SK-N-SH (cell line): ENCODE data around the gene IQGAP1. TPM values are rescaled to one million over a fixed set of nuclear protein-coding genes. Genes with fewer than 3 reads are reported as not detected.

ENCODE experiments used
- CTCF ChIA-PET: fragments of 300-600, 350-600 bp; formaldehyde crosslinking; extraction: SDS; loops from one replicate; lab custom pipeline; 2021; lab: Yijun Ruan, JAX
- POLR2A ChIA-PET: fragments of 350-600 bp; sonication (Branson Sonifier 250); formaldehyde crosslinking; extraction: SDS; loops from one replicate; lab custom pipeline; 2020; ENCODE audit warnings: antibody characterized with exemption, inconsistent platforms; lab: Yijun Ruan, JAX
- DNase-seq: peaks from one replicate; pipeline ENCODE4 v3.0.0; 2012
- H2AFZ ChIP-seq: fragments of 200-600 bp; sonication (generic); 2 replicates; pipeline ENCODE4 v1.8.1; 2016; ENCODE audit warnings: antibody characterized with exemption, mild to moderate bottlenecking, low read depth
- H3F3A ChIP-seq: fragments of 200-600 bp; sonication (generic); replicated peaks from 2 replicates; pipeline ENCODE3; 2016; ENCODE audit warnings: antibody characterized with exemption, mild to moderate bottlenecking; ENCODE audit not compliant: insufficient read depth
- H3K27ac ChIP-seq, 2 experiments: fragments of 200-500 bp in 1 of 2; fragments of 200-600 bp in 1 of 2; sonication (Bioruptor generic) in 1 of 2; sonication (generic), shearing (Covaris generic) in 1 of 2; 2 replicates each; pipeline versions ENCODE4 v1.5.1 to v1.6.1; 2014 to 2016; ENCODE audit warnings: low read depth in 2 of 2, inconsistent platforms in 1 of 2, low read length in 1 of 2, mild to moderate bottlenecking in 1 of 2, mixed read lengths in 1 of 2
- H3K27me3 ChIP-seq: fragments of 200-600 bp; sonication (generic), shearing (Covaris generic); 2 replicates; pipeline ENCODE4 v1.6.1; 2016; ENCODE audit warnings: mixed run types; ENCODE audit not compliant: insufficient read depth
- H3K36me3 ChIP-seq, 2 experiments: fragments of 200-500 bp in 1 of 2; fragments of 200-600 bp in 1 of 2; sonication (Bioruptor generic) in 1 of 2; sonication (generic) in 1 of 2; replicated peaks in 1 of 2; 2 replicates each; pipeline versions ENCODE3 to v1.5.1; 2014 to 2016; ENCODE audit warnings: low read length in 1 of 2, mild to moderate bottlenecking in 1 of 2; ENCODE audit not compliant: insufficient read depth in 2 of 2, control insufficient read depth in 1 of 2
- H3K4me1 ChIP-seq, 2 experiments: fragments of 200-500 bp in 1 of 2; fragments of 200-600 bp in 1 of 2; sonication (Bioruptor generic) in 1 of 2; sonication (generic), shearing (Covaris generic) in 1 of 2; 2 replicates each; pipeline versions ENCODE4 v1.5.1 to v1.6.1; 2014 to 2016; ENCODE audit warnings: low read depth in 1 of 2, low read length in 1 of 2, mixed run types in 1 of 2; ENCODE audit not compliant: insufficient read depth in 2 of 2, control insufficient read depth in 1 of 2
- H3K4me2 ChIP-seq: fragments of 200-600 bp; sonication (generic), shearing (Covaris generic); 2 replicates; pipeline ENCODE4 v1.6.1; 2017; ENCODE audit warnings: mixed run types
- H3K4me3 ChIP-seq, 2 experiments: fragments of 200-500 bp in 1 of 2; fragments of 200-600 bp in 1 of 2; sonication (Bioruptor generic) in 1 of 2; sonication (generic), shearing (Covaris generic) in 1 of 2; 2 replicates each; pipeline versions ENCODE4 v1.5.1 to v1.8.1; 2014 to 2016; ENCODE audit warnings: low read depth in 2 of 2, inconsistent platforms in 1 of 2, low read length in 1 of 2, mild to moderate bottlenecking in 1 of 2, mixed read lengths in 1 of 2, moderate library complexity in 1 of 2
- H3K79me2 ChIP-seq: fragments of 200-600 bp; sonication (generic); 2 replicates; pipeline ENCODE4 v1.8.1; 2017; ENCODE audit warnings: mild to moderate bottlenecking; ENCODE audit not compliant: insufficient read depth
- H3K9ac ChIP-seq: fragments of 200-600 bp; sonication (generic); 2 replicates; pipeline ENCODE4 v1.6.1; 2017; ENCODE audit warnings: mixed run types
- H3K9me2 ChIP-seq: fragments of 200-600 bp; sonication (generic); 2 replicates; pipeline ENCODE4 v1.6.1; 2017; ENCODE audit warnings: mixed run types
- H3K9me3 ChIP-seq: fragments of 200-600 bp; sonication (generic); 2 replicates; pipeline ENCODE4 v1.6.1; 2017; ENCODE audit warnings: mixed run types, mild to moderate bottlenecking, moderate library complexity
- H4K20me1 ChIP-seq: fragments of 200-600 bp; sonication (generic); 2 replicates; pipeline ENCODE4 v1.6.1; 2017; ENCODE audit warnings: mild to moderate bottlenecking, mixed run types; ENCODE audit not compliant: insufficient read depth
- CTCF ChIP-seq: fragments of 200-600 bp; sonication (generic); IDR thresholded peaks from 2 replicates; pipeline ENCODE4 v1.6.1; 2017; ENCODE audit warnings: antibody characterized with exemption, mild to moderate bottlenecking, moderate library complexity
- ELF1 ChIP-seq: IDR thresholded peaks from 2 replicates; pipeline ENCODE4 v1.4.0; 2012
- EP300 ChIP-seq, 2 experiments: IDR thresholded peaks; 2 replicates each; pipeline versions ENCODE4 v1.4.0 to v1.6.1; 2012; ENCODE audit warnings: borderline replicate concordance in 1 of 2, low read depth in 1 of 2, low read length in 1 of 2
- EZH2phosphoT487 ChIP-seq: fragments of 200-600 bp; sonication (generic); IDR thresholded peaks from 2 replicates; pipeline ENCODE4 v1.6.1; 2017; ENCODE audit warnings: low read depth, mixed run types, mild to moderate bottlenecking, antibody characterized with exemption, moderate library complexity, borderline replicate concordance
- FOXM1 ChIP-seq: IDR thresholded peaks from 2 replicates; pipeline ENCODE4 v1.4.0; 2012; ENCODE audit warnings: low read depth, mild to moderate bottlenecking
- MEF2A ChIP-seq: IDR thresholded peaks from 2 replicates; pipeline ENCODE4 v1.4.0; 2012; ENCODE audit warnings: low read depth, borderline replicate concordance
- MXI1 ChIP-seq: IDR thresholded peaks from 2 replicates; pipeline ENCODE4 v1.6.1; 2012; ENCODE audit warnings: mild to moderate bottlenecking, low read depth, low read length, improper control_type of control experiment
- NFIC ChIP-seq: IDR thresholded peaks from 2 replicates; pipeline ENCODE4 v1.4.0; 2012; ENCODE audit warnings: borderline replicate concordance
- NRF1 ChIP-seq: IDR thresholded peaks from 2 replicates; pipeline ENCODE4 v1.6.1; 2012; ENCODE audit warnings: low read depth, mild to moderate bottlenecking, low read length
- PBX3 ChIP-seq: IDR thresholded peaks from 2 replicates; pipeline ENCODE4; 2012
- RCOR1 ChIP-seq: fragments of 150-350 bp; IDR thresholded peaks from 2 replicates; pipeline ENCODE4 v1.6.1; 2017; ENCODE audit warnings: antibody characterized with exemption, low read length
- RXRA ChIP-seq: IDR thresholded peaks from 2 replicates; pipeline ENCODE4 v1.4.0; 2012; ENCODE audit warnings: low read depth, mild to moderate bottlenecking, borderline replicate concordance
- SIN3A ChIP-seq: IDR thresholded peaks from 2 replicates; pipeline ENCODE4 v1.6.1; 2012; ENCODE audit warnings: low read depth, mild to moderate bottlenecking, low read length, moderate library complexity, borderline replicate concordance
- TAF1 ChIP-seq: IDR thresholded peaks from 2 replicates; pipeline ENCODE4 v1.6.1; 2012; ENCODE audit warnings: low read depth, mild to moderate bottlenecking, low read length, moderate library complexity, borderline replicate concordance
- TCF12 ChIP-seq: IDR thresholded peaks from 2 replicates; pipeline ENCODE4 v1.4.0; 2012
- USF1 ChIP-seq: IDR thresholded peaks from 2 replicates; pipeline ENCODE4 v1.4.0; 2012; ENCODE audit warnings: low read depth, borderline replicate concordance
- YY1 ChIP-seq: IDR thresholded peaks from 2 replicates; pipeline ENCODE4 v1.4.0; 2012; ENCODE audit warnings: low read depth, mild to moderate bottlenecking
- WGBS: methylation state at CpG from one replicate; pipeline ENCODE4 v1.1.6; 2017; ENCODE audit warnings: low lambda C conversion rate; 5-methylcytosine and 5-hydroxymethylcytosine counted together
- polyA plus RNA-seq, 3 experiments: library from polyadenylated mRNA; depleted of rRNA; stranded (reverse); fragments of >200 nt; gene quantifications; 2 replicates each; pipeline ENCODE4 v1.2.3, GENCODE V29; 2012

The IQGAP1 gene
- polyA plus RNA-seq, 1 of the 3 experiments (the other 2 are of a cell fraction): 56.5 TPM

- Histone ChIP-seq H3K4me2 (no peak overlapping the region), H3K9ac (no peak overlapping the region), H3K36me3 (peaks cover 0 to 24% of the 10 kb centered on the region in 2 experiments), H2AFZ (no peak overlapping the region), H3K27ac (no peak overlapping the region), H3K4me1 (peaks cover under 1 to 51% of the 10 kb centered on the region in 2 experiments), H3K9me3 (no peaks in the 10 kb centered on the region), H3K79me2 (peaks cover 100% of the 10 kb centered on the region), H3K9me2 (no peaks in the 10 kb centered on the region), H4K20me1 (peaks cover 56% of the 10 kb centered on the region)
- WGBS: 82% methylated on average over 3 of the region's 3 CpGs
- ChIA-PET CTCF (interaction anchor here (0.8 to 1.5 kb wide), 4 partner anchors 10 to 183 kb away, joined by 3 to 4 read pairs (median 4); no protein-coding TSS in a partner anchor), POLR2A (interaction anchor here (0.9 kb wide), 1 partner anchor 14 kb away, joined by 3 read pairs; no protein-coding TSS in a partner anchor)
- no peak for DNase-seq
- no peak for TF ChIP-seq ELF1
- no peak for TF ChIP-seq PBX3
- no peak for TF ChIP-seq NRF1
- TF ChIP-seq CTCF: no peak
- TF ChIP-seq TAF1: no peak
- no peak for TF ChIP-seq SIN3A
- TF ChIP-seq USF1: no peak
- no peak for TF ChIP-seq NFIC
- no peak for TF ChIP-seq EZH2phosphoT487
- no peak for TF ChIP-seq FOXM1
- TF ChIP-seq YY1: no peak
- no peak for TF ChIP-seq RCOR1
- TF ChIP-seq EP300 (IDR thresholded peaks at IDR 0.05; ENCODE audit: borderline replicate concordance in 1 of 2, low read depth in 1 of 2, low read length in 1 of 2): no peak
- TF ChIP-seq, all 33 proteins: peak for 0
- Histone ChIP-seq H3K27me3 (no peaks in the 10 kb centered on the region), H3K4me3 (no peak overlapping the region), H3F3A (peaks cover 43% of the 10 kb centered on the region)
Measured at GRCh38 chr15:90407336-90407735, 19.3 kb downstream of the IQGAP1 start.

- Histone ChIP-seq H3K9me2 (no peaks in the 10 kb centered on the region), H3K9me3 (no peaks in the 10 kb centered on the region), H3K36me3 (peaks cover 0 to 24% of the 10 kb centered on the region in 2 experiments), H3F3A (peaks cover 40% of the 10 kb centered on the region), H4K20me1 (peaks cover 51% of the 10 kb centered on the region), H3K4me3 (no peak overlapping the region), H3K27ac (no peak overlapping the region), H3K4me1 (peaks cover 0 to 51% of the 10 kb centered on the region in 2 experiments; a peak in 3 of 4 replicates), H3K27me3 (no peaks in the 10 kb centered on the region), H3K79me2 (peaks cover 100% of the 10 kb centered on the region), H2AFZ (no peak overlapping the region), H3K4me2 (no peak overlapping the region), H3K9ac (no peak overlapping the region)
- CTCF ChIA-PET: interaction anchor here (1.0 to 1.2 kb wide), 3 partner anchors 9 to 183 kb away, joined by 3 to 4 read pairs (median 3); no protein-coding TSS in a partner anchor
- 90% methylated on average over 2 of the region's 2 CpGs for WGBS
- no peak for DNase-seq
- POLR2A ChIA-PET: interaction anchor here (0.9 kb wide), 1 partner anchor 14 kb away, joined by 3 read pairs; no protein-coding TSS in a partner anchor
- no peak for TF ChIP-seq PBX3
- no peak for TF ChIP-seq FOXM1
- TF ChIP-seq TCF12: no peak
- no peak for TF ChIP-seq RXRA
- no peak for TF ChIP-seq RCOR1
- no peak for TF ChIP-seq MXI1
- no peak for TF ChIP-seq MEF2A
- TF ChIP-seq USF1: no peak
- TF ChIP-seq NFIC: no peak
Measured at GRCh38 chr15:90407871-90408317, 19.9 kb downstream of the IQGAP1 start.
